ENCODE data around the gene COX7A2L.
"Not testable (repeated sequence)": the region's sequence is repeated elsewhere in the genome, so short reads cannot be mapped to it uniquely, and the experiment has no call there.

COX7A2L gene

DNA sequence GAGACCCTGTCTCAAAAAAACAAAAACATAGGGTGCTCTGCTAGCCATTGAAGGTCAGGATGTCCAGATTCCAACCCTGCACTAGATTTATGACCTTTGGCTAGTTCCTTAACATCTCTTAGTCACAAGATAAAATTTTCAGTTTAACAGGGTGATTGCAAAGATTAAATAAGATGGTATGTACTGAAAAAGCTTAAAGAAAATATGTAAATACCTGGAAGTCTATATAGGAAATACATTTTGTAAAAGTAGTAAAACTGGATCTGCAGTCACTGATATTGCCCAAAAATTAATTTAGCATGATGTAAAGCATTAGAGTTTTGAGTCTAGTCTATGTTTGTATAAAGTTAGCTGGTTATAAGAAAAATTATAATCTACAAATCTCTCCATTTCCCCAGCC, 5.4 kb upstream of the COX7A2L start:
- DNase-seq, result no peak

DNA sequence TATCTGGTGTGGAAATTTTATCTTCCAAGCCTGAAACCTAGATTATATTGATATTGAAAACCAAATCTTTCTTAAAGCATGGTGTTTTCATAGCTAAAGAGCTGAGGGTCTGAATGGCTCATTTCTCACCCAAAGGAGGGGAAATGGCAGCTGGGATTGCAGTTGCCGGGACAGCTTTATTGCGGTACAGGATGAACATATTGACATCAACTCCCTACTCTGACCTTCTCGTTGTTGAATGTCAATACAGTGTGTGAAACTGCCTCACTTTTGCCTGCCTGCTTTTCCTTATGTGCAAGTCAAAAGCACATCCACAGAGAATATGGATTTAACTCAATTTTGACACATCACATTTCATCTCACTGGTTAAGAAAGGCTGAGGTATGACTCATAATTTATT, 3.6 kb upstream of the COX7A2L start:
- no peak for DNase-seq

DNA sequence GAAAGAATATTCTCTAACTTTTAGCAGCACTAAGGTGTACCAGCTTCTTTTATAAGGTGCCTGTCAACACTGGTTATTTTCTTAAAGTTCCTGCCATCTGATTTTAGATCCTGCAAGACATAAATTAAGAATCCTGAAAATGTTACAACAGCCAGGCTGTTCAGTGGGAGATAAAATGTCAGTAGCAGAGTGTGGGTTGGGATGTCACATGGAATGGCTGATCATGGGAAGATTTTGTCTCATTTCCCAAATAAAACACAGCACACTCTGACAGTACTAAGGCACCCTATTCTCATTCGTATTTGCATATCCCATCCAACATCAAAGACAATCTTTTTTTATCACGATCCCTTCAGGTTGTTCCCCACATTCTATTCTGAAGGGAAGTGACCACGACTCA, 2.4 kb upstream of the COX7A2L start:
- no peak for DNase-seq

DNA sequence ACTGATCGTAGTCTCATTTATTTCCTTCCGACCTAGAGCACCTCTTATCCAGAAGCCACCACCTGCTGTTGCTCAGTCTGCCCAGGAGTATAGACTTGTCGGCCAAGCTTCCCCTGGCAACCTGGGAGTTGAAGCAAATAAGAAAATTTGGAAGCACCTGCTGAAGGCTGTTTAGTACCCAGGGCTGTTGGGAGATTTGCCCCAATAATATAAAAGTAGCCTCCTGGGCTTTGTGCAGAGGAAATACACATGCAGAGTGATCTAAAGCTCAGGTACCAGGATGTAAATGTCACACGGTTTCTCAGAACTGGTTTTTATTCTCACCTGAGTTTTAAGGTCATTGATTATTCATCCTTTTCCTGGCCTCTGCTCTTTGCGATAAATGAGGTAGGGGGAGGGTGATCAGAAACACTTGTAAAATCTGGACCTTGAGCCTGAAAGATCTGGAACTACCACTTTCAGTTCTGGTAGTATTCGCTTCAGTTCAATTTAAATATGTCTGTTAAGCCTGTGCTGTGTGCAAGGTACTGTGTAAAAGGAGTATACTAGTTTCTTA, 789 bp upstream of the COX7A2L start:
- no peak for DNase-seq

DNA sequence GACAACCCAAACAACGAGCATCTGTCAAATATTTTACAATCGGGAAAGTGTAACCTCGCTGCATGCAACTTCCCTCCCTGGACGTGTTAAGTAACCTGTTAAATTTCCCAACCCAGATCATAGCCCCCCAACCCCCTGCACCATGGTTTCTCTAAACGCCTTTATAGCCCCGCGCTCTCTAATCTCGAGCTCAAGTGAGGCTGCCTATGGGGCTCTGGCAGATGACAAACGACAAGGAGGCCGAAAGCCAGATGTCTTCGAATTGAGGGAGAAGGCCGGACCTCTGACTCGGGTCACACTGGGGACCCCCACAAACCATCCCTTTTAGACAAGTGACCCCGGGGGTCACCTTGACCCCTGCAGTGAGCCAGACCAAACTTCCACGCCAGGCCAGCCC, 526 bp downstream of the COX7A2L start:
- no peak for DNase-seq

DNA sequence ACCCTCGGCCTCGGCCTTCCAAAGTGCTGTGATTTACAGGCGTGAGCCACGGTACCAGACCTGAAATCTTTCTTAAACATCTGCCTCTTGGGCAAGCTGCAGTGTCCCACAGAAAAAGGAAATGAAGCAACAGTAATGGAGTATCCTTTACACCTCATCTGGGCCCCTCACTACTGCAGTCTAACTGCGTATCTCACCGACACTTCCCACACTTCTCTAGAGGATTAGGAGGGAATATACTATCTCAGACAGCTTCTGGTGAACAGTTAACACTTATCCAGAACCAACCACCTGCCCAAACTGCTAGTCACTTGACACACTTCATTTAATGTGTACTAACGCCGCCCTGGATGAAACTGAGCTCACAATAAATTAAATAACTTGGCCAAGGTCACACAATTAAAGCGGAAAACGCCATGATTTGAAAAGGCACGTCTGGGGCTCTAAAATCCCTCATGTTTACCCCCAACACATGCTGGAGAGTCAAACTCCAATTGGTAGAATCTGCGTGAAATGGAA, 993 bp downstream of the COX7A2L start:
- no peak for DNase-seq

DNA sequence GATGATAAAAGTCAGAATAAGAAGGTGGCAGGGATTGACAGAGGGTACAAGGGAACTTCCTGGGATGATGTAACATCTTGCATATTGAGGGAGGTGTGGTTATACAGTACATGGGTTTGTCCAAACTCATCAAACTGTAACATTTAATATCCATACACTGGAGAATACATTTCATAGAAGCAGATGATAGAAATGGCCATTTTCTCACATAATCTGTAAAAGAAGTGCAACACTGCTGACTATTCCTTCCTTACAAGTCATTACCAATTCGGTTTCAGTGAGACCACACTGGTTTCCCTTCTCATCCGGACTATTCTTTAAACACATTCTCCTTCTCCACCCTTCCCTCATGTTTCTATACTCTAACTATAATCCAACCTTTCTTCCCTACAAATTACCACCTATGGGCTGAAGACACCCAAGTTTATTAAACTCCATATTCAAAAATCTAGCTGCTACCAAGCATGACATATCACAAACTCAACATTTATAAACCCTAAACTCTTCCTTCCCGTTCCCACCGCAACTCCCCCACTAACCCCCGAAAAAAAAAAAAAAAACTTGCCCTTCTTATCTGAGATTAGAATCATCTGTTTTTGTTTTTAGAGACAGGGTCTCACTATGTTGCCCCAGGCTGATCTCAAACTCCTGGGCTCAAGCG, 1.6 kb downstream of the COX7A2L start:
- DNase-seq, result no peak

DNA sequence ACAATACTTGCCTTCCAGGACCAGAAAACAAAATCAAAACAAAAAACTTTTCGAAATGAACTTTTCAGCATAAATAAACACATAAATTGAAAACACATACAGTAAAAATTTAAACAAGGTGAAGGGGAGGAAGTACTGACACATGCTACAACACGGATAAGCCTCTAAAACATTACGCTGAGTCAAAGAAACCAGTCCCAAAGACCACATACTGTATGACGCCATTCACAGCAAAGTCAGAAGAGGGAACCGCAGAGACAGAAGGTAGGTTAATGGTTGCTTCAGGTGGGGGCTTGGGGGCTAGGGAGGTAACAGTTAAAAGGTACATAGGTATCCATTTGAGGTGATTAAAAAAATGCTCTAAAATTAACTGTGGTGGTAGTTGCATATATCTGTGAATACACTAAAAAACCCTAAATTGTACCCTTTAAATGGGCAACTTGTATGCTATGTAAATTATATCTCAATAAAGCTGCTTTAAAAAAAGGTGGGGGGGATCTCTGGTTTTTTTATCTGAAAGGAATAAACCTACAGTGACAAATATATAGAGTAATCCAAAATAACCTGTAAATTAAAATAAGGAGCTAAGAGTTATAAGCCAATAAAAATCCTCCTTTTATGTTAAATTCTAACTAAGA, 7.1 kb downstream of the COX7A2L start:
- no peak for DNase-seq

DNA sequence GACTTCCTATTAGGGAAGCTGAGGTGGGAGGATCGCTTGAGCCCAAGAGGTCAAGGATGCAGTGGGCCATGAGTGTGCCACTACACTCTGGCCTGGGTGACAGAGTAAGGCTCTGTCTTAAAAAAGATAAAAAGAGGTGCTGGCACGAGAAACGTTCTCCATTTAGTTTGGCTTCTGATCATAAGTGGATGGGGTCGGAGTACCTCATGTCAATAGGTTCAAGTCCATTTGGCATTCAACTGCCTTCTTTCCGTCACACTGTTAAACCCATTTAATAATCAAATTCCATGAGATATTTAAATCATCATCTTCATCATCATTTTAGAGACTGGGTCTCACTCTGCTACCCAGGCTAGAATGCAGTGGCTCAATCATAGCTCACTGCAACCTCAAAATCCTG, 9.2 kb downstream of the COX7A2L start:
- no peak for DNase-seq

DNA sequence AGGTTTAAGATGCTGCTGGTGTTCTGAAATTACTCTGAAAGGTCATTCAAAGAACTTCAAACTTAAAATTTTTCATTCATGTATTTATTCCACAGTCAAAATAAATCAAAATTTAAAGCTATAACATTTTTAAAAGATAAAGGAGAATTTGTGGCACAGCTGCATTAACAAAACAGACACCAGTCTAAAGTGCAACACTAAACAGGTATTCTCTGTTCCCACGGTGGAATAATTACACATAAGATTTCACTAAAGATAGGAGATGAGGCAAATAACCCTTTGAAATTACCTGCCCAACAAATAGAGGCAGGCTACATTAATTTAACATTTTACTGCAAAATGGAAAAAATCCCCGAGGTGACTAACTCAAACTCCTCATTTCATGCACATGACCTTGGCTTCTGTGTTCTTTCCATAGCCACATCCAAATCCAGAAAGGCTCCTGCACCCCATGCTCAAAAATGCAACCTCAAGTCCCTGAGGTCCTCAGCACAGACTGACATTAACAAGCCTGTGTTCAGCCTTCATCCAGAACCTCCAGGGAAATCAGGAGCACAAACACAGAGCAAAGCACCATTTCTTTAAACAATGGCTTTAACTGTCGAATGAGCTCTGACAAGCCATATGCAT, 10.5 kb downstream of the COX7A2L start:
- no peak for DNase-seq

DNA sequence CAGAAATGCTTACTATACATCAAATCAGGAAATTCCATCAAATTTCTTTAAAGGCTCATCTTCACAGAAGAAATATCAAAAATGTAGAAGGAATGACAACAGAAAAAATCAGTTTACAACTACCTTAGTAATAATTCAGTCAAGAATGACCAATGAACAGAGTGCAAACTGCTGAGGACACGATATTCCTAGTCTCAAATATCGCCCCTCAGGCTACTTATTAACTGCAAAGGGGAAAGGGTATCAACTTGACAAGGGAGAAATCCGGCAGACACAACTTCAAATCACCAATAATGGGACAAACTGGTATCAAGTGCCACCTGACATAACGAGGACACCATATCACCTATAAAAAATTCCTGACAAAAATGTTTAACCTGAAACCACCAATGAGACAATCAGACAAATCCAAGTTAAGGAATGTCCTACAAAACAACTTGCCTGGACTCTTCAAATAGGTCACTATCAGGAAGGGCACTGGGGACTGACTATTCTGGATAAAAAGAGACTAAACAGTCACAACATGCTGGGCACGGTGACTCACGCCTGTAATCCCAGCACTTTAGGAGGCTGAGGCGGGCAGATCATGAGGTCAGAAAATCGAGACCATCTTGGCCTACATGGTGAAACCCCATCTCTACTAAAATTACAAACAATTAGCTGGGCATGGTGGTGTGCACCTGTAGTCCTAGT, 12.8 kb downstream of the COX7A2L start:
- DNase-seq, result no peak

DNA sequence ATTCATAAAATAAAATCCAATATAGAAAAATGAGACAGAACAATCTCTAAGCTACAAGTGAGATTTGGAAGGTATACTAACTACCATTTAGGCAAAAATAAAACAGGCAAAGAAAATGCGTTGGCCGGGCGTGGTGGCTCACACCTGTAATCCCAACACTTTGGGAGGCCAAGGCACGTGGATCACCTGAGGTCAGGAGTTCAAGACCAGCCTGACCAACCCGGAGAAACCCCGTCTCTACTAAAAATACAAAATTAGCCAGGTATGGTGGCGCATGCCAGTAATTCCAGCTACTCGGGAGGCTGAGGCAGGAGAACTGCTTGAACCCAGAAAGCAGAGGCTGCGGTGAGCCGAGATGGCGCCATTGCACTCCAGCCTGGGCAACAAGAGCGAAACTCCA, 13.5 kb downstream of the COX7A2L start:
- DNase-seq, result not testable (repeated sequence)

DNA sequence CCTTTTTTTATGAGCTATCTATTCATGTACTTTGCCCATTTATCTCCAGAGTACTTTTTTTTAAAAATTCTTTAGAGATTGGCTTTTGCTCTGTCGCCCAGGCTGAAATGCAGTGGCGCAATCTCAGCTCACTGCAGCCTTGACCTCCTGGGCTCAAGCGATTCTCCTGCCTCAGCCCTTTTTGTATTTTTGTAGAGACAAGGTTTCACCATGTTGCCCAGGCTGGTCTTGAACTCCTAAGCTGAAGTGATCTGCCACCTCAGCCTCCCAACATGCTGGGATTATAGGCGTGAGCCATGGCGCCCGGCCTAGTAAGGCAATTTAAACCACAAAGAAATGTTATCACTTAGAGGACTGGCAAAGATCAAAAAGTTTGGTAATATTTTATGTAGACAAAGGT, 14.2 kb downstream of the COX7A2L start:
- DNase-seq, result not testable (repeated sequence)

DNA sequence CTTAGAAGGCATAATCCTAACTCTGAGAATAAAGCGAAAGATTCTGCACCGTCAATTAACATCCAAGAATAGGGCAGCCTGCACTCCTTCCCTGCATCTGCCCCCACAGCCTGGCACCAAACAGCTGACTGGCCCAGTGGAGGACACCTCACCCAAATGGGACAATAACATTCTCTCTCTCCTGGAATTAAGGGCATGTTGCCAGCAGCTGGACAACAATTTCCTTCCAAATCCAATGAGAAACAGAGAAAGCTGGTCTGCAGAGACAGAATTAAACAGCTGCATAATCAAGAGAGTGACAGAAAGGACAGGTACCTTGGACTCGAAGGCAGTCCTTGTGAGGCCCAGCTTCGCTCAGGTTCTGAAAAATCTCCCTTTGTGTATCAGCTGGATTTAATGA, 15.0 kb downstream of the COX7A2L start:
- no peak for DNase-seq

DNA sequence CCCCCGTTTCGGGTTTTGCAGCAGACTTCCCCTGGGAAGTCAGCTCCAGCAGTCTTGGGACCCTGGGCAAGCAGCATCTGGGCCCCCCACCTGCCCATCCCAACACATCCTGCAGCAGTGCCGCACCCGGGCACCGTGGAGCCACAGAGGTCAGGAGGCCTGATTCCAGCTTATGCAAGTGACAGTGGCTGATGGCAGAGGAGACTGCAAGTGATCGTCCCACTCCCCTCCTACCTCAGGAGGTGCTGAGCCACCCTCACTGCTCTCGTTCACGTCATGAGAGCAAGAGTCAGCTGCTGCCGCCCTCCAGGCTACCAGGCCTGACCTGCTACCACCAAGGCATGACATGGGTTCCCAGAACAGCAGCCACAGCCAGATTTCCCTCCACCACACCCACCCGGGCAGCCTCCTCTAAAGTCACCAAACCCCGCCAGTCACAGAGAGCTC, 18.2 kb downstream of the COX7A2L start:
- no peak for DNase-seq

DNA sequence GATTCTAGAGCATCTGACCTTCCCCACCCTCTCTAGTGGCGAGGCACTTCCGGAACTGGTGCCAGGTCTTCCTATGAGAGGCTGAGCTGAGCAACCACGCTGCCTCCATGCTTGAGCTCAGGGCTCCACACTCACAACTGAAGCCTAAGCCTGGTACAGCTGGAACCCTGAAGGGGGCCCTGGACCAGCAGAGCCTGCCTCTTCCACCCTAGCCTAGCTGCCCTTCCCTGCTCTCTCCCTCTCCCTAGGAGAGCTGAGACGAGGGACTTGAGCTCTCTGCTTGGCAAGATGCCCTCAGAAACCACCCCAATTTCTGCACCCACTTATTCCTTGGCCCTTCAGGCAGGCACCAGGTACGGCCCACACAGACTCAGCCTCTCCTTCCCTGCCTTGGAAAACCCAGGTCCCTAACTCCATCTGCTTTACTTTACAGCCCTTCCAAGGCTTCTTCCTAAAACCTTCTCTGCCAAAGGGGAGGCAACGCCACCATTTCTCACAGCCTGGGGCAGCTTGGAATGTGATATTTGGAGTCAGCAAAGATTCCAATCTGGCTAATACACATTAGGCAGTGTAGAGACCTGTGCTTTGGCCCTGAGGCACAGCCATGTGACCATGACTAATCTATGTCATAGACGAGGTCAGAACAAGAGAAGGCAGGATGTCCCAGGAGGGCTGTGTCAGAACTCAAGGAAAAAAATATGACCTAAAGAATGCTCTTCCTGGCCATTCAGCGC, 18.8 kb downstream of the COX7A2L start:
- DNase-seq, result no peak

DNA sequence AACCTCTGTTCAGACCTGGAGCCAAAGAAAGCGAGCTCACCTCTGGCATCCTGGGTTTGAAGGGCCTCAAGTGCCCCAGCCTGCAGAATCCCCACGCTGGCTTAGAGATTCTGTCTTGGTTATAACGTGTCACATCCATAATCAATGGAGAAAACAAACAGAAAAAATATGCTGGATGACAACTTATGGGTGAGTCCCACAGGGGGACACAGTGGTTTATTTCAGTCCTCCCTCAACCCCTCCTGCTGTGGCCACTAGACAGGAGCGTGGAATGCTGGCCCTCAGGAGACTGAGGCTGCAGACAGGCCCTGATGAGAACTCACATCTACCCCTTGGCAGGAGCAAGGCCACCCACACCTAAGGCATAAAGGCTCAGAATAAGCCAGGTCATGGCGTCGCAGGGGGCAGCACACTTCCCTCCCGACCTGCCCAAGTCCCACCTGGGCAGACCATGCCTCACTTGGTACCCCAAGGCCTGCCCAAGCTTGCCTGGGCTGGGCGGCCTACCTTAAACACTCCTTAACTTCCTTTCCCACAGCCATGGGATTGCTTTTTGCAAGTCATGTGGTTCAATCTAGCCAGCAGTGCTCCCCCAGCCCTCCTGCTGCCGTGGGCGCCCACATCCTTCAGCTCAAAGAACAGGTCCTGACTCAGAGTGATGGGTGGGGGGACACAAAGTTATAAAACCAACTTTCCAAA, 19.9 kb downstream of the COX7A2L start:
- DNase-seq, result no peak

DNA sequence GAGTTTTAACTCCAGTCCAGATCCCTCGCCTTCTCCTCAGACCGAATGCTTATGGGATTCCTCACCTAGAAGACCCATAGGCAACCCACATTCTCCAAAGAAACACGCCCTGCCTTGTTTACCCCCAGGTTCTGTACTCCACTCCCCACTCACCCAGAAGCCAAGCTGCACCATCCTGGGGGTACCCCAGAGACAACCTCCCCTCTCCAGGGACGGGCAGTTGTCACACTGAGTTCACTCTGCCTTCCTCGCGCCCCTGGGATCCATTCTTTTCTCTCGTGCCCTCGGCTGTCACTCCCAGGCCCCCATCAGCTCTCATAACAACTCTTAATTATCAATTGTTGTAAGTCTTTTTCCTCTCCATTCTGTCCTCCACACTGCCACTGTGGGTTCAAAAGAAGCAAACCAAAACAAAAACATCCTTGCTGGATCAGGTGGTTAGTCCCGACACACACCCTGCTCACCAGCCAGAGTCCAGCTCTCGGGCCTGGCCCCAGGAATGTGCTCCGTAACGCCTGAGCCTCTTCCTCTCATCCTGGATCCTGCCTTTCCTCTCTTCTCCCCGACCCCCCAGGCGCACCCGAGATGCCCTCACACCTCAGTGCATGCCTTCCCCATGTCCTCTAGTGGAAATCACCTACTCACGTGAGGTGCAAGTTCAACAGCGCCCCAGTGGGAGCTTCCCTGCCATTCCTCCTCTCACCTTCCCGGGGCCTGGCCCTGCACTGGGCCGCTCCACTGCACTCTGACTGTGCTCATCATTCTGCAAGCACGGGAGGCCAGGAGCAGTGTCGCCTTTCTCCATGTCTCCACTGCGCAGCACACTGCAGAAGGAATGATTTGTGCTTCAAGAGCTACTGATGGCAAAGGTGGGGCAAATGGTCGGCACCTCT, 20.7 kb downstream of the COX7A2L start:
- DNase-seq, result no peak

DNA sequence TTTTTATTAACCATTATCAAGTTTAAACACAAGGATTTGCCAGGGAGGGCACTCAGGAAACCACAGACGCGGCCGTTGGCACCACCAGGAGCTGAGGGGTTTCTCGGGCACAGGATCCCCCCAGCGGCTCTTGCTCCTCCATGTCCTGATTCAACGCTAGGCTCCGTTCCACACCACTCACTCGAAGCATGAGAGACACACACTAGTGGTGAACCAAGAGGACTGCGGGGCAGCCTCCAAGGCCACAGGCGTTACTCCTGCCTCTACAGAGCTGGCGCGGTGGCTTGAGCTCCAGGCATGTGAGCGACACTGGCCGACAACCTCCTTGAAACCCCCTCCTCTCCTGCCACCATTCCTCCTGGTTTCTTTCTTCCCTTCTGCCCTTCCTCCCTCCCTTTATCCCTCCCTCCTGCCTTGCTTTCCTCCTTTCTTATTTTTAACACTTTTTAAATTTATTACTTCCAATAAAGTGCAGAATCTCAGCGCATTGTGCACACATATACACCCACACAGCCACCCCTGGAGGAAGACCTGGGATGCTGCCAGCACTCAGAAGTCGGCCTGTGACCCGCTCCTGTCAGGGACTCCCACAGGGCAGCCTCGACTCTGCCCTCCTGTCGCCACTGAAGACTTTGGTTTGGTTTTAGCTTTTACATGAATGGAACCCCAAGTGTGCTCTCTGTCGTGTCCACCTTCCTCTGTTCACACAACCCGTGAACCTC, 21.7 kb downstream of the COX7A2L start:
- no peak for DNase-seq

DNA sequence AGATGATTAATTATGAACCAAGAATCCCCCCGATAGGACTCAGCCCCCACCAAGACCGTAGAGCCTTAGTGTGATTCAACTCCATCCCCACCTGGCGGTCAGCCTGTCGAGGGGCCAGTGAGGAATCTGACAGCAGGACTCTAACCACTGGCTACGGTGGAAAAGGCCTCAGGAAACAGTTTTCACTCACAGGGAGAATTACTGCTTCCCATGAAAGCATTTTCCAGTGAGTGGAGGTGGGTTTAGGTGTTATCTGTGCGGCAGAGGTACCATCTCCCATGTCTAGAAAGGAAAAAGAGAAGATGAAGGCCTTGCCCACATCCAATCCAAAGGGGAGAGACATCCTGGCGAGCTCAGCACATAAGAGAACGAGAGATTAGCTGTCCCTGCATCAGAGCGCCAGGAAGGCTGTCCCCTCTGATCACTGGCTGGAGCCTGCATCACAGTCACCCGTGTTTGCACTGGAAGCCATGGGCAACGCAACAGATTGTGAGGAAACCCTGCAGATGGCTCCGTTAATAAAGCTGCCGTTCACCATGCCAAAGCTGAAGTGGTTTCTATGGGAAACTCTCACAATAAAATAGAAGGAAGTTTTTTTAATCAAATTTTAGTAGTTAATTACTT, 22.3 kb downstream of the COX7A2L start:
- DNase-seq, result no peak
